IMR-90 (cell line): ENCODE results near the gene GAS6. TPM values are rescaled to one million over a fixed set of nuclear protein-coding genes. Genes with fewer than 3 reads are reported as not detected.

Experiments
- ATAC-seq: fragments of 200-7000 bp; cut with Tn5 transposase; 2 replicates; pipeline ENCODE4 v1.9.1; 2020; ENCODE audit warnings: low read depth, mild to moderate bottlenecking, moderate library complexity
- BruUV-seq: library from RNA; stranded (reverse); fragments of 400-500 nt; replicated peaks from 2 replicates; lab custom pipeline; 2021; lab: Mats Ljungman, UMichigan
- CTCF ChIA-PET: fragments of 300-600 bp; formaldehyde crosslinking; extraction: SDS; loops from one replicate; lab custom pipeline; 2021; ENCODE audit warnings: antibody characterized with exemption; lab: Yijun Ruan, JAX
- POLR2A ChIA-PET: fragments of 300-600 bp; sonication (Branson Sonifier 250); formaldehyde crosslinking; loops from one replicate; lab custom pipeline; 2022; ENCODE audit warnings: antibody characterized with exemption; ENCODE audit not compliant: unreplicated experiment; lab: Charles Lee
- DNase-seq: peaks from one replicate; pipeline ENCODE4 v3.0.0; 2013
- H2AFZ ChIP-seq: replicated peaks from 2 replicates; pipeline ENCODE3; 2013; ENCODE audit warnings: low read length, mild to moderate bottlenecking; ENCODE audit not compliant: poor library complexity
- H2AK5ac ChIP-seq: 2 replicates; pipeline ENCODE4 v1.6.1; 2013; ENCODE audit warnings: low read depth, low read length, inconsistent platforms
- H2AK9ac ChIP-seq: replicated peaks from 2 replicates; pipeline ENCODE3; 2013; ENCODE audit warnings: mild to moderate bottlenecking, low read depth, low read length, moderate library complexity; ENCODE audit not compliant: poor library complexity
- H2BK120ac ChIP-seq: 2 replicates; pipeline ENCODE4 v1.6.1; 2013; ENCODE audit warnings: low read depth, low read length, inconsistent platforms
- H2BK15ac ChIP-seq: 3 replicates; pipeline ENCODE4 v1.6.1; 2013; ENCODE audit warnings: low read depth, low read length, inconsistent platforms
- H2BK20ac ChIP-seq: 2 replicates; pipeline ENCODE4 v1.6.1; 2013; ENCODE audit warnings: low read depth, mild to moderate bottlenecking, inconsistent platforms, low read length, moderate library complexity
- H2BK5ac ChIP-seq: 2 replicates; pipeline ENCODE4 v1.6.1; 2013; ENCODE audit warnings: mild to moderate bottlenecking, low read depth, low read length, inconsistent platforms; ENCODE audit not compliant: poor library complexity, severe bottlenecking
- H3K14ac ChIP-seq: replicated peaks from 2 replicates; pipeline ENCODE4 v1.6.1; 2013; ENCODE audit warnings: low read depth, low read length, inconsistent platforms
- H3K18ac ChIP-seq: 2 replicates; pipeline ENCODE4 v1.6.1; 2013; ENCODE audit warnings: low read depth, low read length, control low read depth
- H3K23ac ChIP-seq: 2 replicates; pipeline ENCODE4 v1.6.1; 2013; ENCODE audit warnings: low read depth, low read length, inconsistent platforms
- H3K27ac ChIP-seq: 2 replicates; pipeline ENCODE4 v1.5.1; 2013; ENCODE audit warnings: mild to moderate bottlenecking, control low read depth, low read length; ENCODE audit not compliant: insufficient read depth
- H3K27me3 ChIP-seq: 2 replicates; pipeline ENCODE4 v1.6.1; 2013; ENCODE audit warnings: low read length; ENCODE audit not compliant: control insufficient read depth, insufficient read depth
- H3K36me3 ChIP-seq: 2 replicates; pipeline ENCODE4 v1.6.1; 2013; ENCODE audit warnings: low read length, mixed read lengths; ENCODE audit not compliant: control insufficient read depth, insufficient read depth
- H3K4ac ChIP-seq: 2 replicates; pipeline ENCODE4 v1.6.1; 2013; ENCODE audit warnings: low read depth, low read length, inconsistent platforms
- H3K4me1 ChIP-seq: 2 replicates; pipeline ENCODE4 v1.6.1; 2013; ENCODE audit warnings: low read length, mixed read lengths; ENCODE audit not compliant: control insufficient read depth, insufficient read depth
- H3K4me2 ChIP-seq: 2 replicates; pipeline ENCODE4 v1.6.1; 2013; ENCODE audit warnings: low read depth, mild to moderate bottlenecking, control low read depth, low read length, moderate library complexity
- H3K4me3 ChIP-seq: 2 replicates; pipeline ENCODE4 v1.5.1; 2013; ENCODE audit warnings: low read depth, mild to moderate bottlenecking, control low read depth, low read length, moderate library complexity; ENCODE audit not compliant: insufficient read depth
- H3K56ac ChIP-seq: 2 replicates; pipeline ENCODE4 v1.6.1; 2013; ENCODE audit warnings: low read length, inconsistent platforms; ENCODE audit not compliant: insufficient read depth; ENCODE audit errors: extremely low read depth
- H3K79me1 ChIP-seq, 2 experiments: 2 replicates each; pipeline ENCODE4 v1.6.1; 2013; ENCODE audit warnings: low read length in 2 of 2, inconsistent platforms in 1 of 2, low read depth in 1 of 2
- H3K9ac ChIP-seq: 2 replicates; pipeline ENCODE4 v1.6.1; 2013; ENCODE audit warnings: low read depth, low read length, control low read depth
- H3K9me1 ChIP-seq: 2 replicates; pipeline ENCODE4 v1.6.1; 2013; ENCODE audit warnings: low read length, inconsistent platforms; ENCODE audit not compliant: insufficient read depth
- H3K9me3 ChIP-seq: 2 replicates; pipeline ENCODE4 v1.6.1; 2013; ENCODE audit warnings: low read length; ENCODE audit not compliant: control insufficient read depth, insufficient read depth
- H4K20me1 ChIP-seq: 2 replicates; pipeline ENCODE4 v1.6.1; 2013; ENCODE audit warnings: low read length, inconsistent platforms; ENCODE audit not compliant: insufficient read depth
- H4K5ac ChIP-seq: 2 replicates; pipeline ENCODE4 v1.6.1; 2013; ENCODE audit warnings: mild to moderate bottlenecking, low read depth, low read length, control low read depth
- H4K8ac ChIP-seq, 2 experiments: 2 replicates each; pipeline ENCODE4 v1.6.1; 2013; ENCODE audit warnings: low read depth in 2 of 2, low read length in 2 of 2, control low read depth in 1 of 2, inconsistent platforms in 1 of 2
- H4K91ac ChIP-seq: 2 replicates; pipeline ENCODE4 v1.6.1; 2013; ENCODE audit warnings: low read depth, low read length, inconsistent platforms; ENCODE audit not compliant: insufficient read depth
- BHLHE40 ChIP-seq: fragments of 150-350 bp; IDR thresholded peaks from 2 replicates; pipeline ENCODE4 v1.6.1; 2016; ENCODE audit warnings: mild to moderate bottlenecking, low read depth, low read length
- CEBPB ChIP-seq: IDR thresholded peaks from 2 replicates; pipeline ENCODE4 v1.6.1; 2012; ENCODE audit warnings: low read depth, low read length, improper control_type of control experiment
- CHD1 ChIP-seq: IDR thresholded peaks from 2 replicates; pipeline ENCODE4 v1.6.1; 2012; ENCODE audit warnings: low read depth, low read length, improper control_type of control experiment
- MAFK ChIP-seq: IDR thresholded peaks from 2 replicates; pipeline ENCODE4 v1.6.1; 2012; ENCODE audit warnings: low read depth, low read length, improper control_type of control experiment
- MAZ ChIP-seq: IDR thresholded peaks from 2 replicates; pipeline ENCODE4 v1.6.1; 2012; ENCODE audit warnings: low read depth, mild to moderate bottlenecking, low read length, improper control_type of control experiment, moderate library complexity, borderline replicate concordance
- MXI1 ChIP-seq: IDR thresholded peaks from 2 replicates; pipeline ENCODE4 v1.6.1; 2012; ENCODE audit warnings: low read depth, mild to moderate bottlenecking, low read length, moderate library complexity, borderline replicate concordance
- RFX5 ChIP-seq: IDR thresholded peaks from 2 replicates; pipeline ENCODE4 v1.8.0; 2012; ENCODE audit warnings: low read depth, mild to moderate bottlenecking, low read length, moderate library complexity
- SMC3 ChIP-seq: fragments of 150-350 bp; IDR thresholded peaks from 2 replicates; pipeline ENCODE4 v1.6.1; 2016; ENCODE audit warnings: low read depth, mild to moderate bottlenecking, antibody characterized with exemption, low read length, moderate library complexity
- WGBS, 2 experiments: methylation state at CpG; one replicate each; pipeline versions ENCODE4 v1.1.5 to v1.1.7; 2013; ENCODE audit warnings: missing lambda C conversion rate in 2 of 2; ENCODE audit not compliant: insufficient read length in 1 of 2; ENCODE audit errors: extremely low coverage in 2 of 2; 5-methylcytosine and 5-hydroxymethylcytosine counted together
- dilution Hi-C: fragments of 300-500 bp; cut with HindIII; formaldehyde crosslinking; loops from one replicate; pipeline ENCODE4 v1.14.3; 2018; ENCODE audit warnings: low sequenced_read_pairs; ENCODE audit not compliant: unreplicated experiment
- in situ Hi-C: fragments of 300-500 bp; cut with MboI; formaldehyde crosslinking; loops from 3 replicates; pipeline ENCODE4 v1.14.3; 2019; ENCODE audit warnings: low sequenced_read_pairs, inconsistent platforms, mixed read lengths
- intact Hi-C: fragments of 100-400 bp; cut with micrococcal nuclease; formaldehyde crosslinking; loops from 2 replicates; pipeline ENCODE4 v1.10.0; 2022
- polyA plus RNA-seq, 3 experiments: library from polyadenylated mRNA; depleted of rRNA; stranded (reverse); fragments of >200 nt; gene quantifications; 2 replicates each; pipeline ENCODE4 v1.2.3, GENCODE V29; 2012; ENCODE audit warnings: low replicate concordance in 1 of 3
- total RNA-seq: library from RNA; depleted of rRNA; stranded (reverse); fragments of >200 nt; gene quantifications from 2 replicates; pipeline ENCODE4 v1.2.3, GENCODE V29; 2012
- TF ChIP-seq, protein P1 (sequence below): conservative IDR thresholded peaks from 2 replicates; pipeline ENCODE4 v1.5.1; 2012; ENCODE audit warnings: mild to moderate bottlenecking, low read depth, low read length, improper control_type of control experiment

GAS6 gene
- total and polyA plus RNA-seq, 2 of the 4 experiments (the other 2 are of a cell fraction), result 220 to 823 TPM

DNA sequence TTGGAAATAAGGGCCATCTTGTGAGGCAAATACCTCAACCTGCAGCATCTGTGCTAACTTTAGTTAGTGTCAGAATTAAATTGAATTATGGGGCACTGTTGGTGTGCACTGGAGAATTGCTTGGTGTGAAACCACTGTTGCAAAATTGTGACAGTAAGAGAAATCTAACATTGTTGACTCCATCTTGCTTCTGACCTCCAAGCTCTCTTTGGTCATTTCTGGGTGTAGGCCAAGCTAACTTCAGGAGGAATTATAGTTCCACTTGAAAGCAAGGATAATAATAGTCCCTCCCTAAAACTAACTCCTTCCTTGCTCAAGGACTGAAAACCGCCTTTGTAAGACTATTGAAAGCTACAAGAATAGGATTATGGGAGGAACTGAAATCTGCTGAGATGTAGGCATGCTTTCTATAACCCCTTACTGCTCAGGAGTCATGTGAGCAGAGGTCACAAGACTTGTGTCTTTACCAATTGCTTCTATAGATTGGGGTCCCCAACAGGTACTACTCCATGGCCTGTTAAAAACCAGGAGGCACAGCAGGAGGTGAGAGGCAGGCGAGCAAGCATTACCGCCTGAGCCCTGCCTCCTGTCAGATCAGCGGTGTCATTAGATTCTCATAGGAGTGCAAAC is 24.9 kb upstream of the GAS6 start (continued):
- TF ChIP-seq MXI1, result no peak

DNA sequence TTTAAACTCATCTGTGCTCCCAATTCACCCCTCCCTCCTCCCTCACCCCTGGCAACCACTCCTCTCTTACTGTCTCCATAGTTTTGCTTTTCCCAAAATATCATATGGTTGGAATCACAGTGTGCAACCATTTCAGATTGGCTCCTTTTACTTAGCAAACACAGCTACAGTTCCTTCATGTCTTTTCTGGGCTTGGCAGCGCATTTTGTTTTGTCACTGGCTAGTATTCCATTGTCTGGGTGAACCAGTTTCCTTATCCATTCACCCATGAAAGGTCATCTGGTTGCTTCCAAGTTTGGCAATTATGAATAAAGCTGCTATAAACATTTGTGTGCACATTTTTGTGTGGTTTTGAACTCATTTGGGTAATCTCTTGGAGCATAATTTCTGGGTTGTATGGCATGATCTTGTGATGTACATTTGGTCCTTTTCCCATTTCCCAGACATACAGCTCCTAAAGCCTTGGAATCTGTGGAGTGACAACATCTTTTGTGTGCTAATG is 23.9 kb upstream of the GAS6 start:
- H4K91ac ChIP-seq, result peak overlapping the region; percentile 58
- H2AFZ ChIP-seq, result no peak overlapping the region
- ATAC-seq (peak; percentile 22; the same call in 1 of the 2 replicates), DNase-seq (no peak)
- ChIA-PET POLR2A (no interaction called here), CTCF (no interaction called here)
- 0 out of 2 replicates have a peak overlapping the region, but pooled peaks have one; percentile 80 for H2AK5ac ChIP-seq
- 0 out of 2 replicates have a peak overlapping the region, but pooled peaks have one; percentile 31 for H3K23ac ChIP-seq
- H3K4me3 ChIP-seq, result no peak overlapping the region
- peak overlapping the region; percentile 73; the same call in 2 of the 3 replicates for H2BK15ac ChIP-seq
- H3K4me1 ChIP-seq, result peaks cover 14% of the 10 kb centered on the region
- WGBS, 2 experiments, result no CpG with 5 or more reads among the region's 1 CpG
- peak overlapping the region; percentile 40; the same call in 1 of the 2 replicates for H4K5ac ChIP-seq
- dilution Hi-C loops (no loop called here), intact Hi-C loops (no loop called here), in situ Hi-C loops (no loop called here)
- no peaks in the 10 kb centered on the region for H3K27me3 ChIP-seq
- no peak overlapping the region for H2AK9ac ChIP-seq
- H3K9me1 ChIP-seq, result 0 out of 2 replicates have a peak, but pooled peaks cover 4% of the 10 kb centered on the region
- no peak overlapping the region for H2BK5ac ChIP-seq
- peak overlapping the region; percentile 51 for H2BK20ac ChIP-seq
- H4K20me1 ChIP-seq, result no peaks in the 10 kb centered on the region
- H4K8ac ChIP-seq, result peak overlapping the region in 1 of 2 experiments; percentile 5; a peak in 2 of 4 replicates
- BruUV-seq, result no TSS peak
- H3K27ac ChIP-seq, result no peak overlapping the region
- no peak overlapping the region for H3K56ac ChIP-seq
- H3K9me3 ChIP-seq, result no peaks in the 10 kb centered on the region
- no peaks in the 10 kb centered on the region for H3K36me3 ChIP-seq
- H3K4me2 ChIP-seq, result no peak overlapping the region
- no peak overlapping the region for H3K9ac ChIP-seq
- peak overlapping the region; percentile 27; the same call in 1 of the 2 replicates for H3K18ac ChIP-seq
- no peak for TF ChIP-seq CEBPB
- no peak for TF ChIP-seq BHLHE40
- no peak for TF ChIP-seq MAZ
- no peak for TF ChIP-seq RFX5
- no peak for TF ChIP-seq MAFK
- TF ChIP-seq, protein P1, sequence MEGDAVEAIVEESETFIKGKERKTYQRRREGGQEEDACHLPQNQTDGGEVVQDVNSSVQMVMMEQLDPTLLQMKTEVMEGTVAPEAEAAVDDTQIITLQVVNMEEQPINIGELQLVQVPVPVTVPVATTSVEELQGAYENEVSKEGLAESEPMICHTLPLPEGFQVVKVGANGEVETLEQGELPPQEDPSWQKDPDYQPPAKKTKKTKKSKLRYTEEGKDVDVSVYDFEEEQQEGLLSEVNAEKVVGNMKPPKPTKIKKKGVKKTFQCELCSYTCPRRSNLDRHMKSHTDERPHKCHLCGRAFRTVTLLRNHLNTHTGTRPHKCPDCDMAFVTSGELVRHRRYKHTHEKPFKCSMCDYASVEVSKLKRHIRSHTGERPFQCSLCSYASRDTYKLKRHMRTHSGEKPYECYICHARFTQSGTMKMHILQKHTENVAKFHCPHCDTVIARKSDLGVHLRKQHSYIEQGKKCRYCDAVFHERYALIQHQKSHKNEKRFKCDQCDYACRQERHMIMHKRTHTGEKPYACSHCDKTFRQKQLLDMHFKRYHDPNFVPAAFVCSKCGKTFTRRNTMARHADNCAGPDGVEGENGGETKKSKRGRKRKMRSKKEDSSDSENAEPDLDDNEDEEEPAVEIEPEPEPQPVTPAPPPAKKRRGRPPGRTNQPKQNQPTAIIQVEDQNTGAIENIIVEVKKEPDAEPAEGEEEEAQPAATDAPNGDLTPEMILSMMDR, result no peak
- no peak for TF ChIP-seq SMC3
- TF ChIP-seq MXI1, result no peak
- no peak for TF ChIP-seq CHD1
- peak overlapping the region; percentile 78 for H3K14ac ChIP-seq
- H3K4ac ChIP-seq, result peak overlapping the region; percentile 76; the same call in 1 of the 2 replicates
- peak overlapping the region; percentile 59 for H2BK120ac ChIP-seq
- no peaks in the 10 kb centered on the region for H3K79me1 ChIP-seq
